Measurements from ENCODE around the gene CHCHD10. TPM values are rescaled to one million over a fixed set of nuclear protein-coding genes. Genes with fewer than 3 reads are reported as not detected.

CHCHD10 gene
- total and polyA plus RNA-seq, 2 of the 13 experiments (the other 11 are each of a cell fraction or from before 2014, with no cell fraction given) = 37.0 to 62.8 TPM

DNA sequence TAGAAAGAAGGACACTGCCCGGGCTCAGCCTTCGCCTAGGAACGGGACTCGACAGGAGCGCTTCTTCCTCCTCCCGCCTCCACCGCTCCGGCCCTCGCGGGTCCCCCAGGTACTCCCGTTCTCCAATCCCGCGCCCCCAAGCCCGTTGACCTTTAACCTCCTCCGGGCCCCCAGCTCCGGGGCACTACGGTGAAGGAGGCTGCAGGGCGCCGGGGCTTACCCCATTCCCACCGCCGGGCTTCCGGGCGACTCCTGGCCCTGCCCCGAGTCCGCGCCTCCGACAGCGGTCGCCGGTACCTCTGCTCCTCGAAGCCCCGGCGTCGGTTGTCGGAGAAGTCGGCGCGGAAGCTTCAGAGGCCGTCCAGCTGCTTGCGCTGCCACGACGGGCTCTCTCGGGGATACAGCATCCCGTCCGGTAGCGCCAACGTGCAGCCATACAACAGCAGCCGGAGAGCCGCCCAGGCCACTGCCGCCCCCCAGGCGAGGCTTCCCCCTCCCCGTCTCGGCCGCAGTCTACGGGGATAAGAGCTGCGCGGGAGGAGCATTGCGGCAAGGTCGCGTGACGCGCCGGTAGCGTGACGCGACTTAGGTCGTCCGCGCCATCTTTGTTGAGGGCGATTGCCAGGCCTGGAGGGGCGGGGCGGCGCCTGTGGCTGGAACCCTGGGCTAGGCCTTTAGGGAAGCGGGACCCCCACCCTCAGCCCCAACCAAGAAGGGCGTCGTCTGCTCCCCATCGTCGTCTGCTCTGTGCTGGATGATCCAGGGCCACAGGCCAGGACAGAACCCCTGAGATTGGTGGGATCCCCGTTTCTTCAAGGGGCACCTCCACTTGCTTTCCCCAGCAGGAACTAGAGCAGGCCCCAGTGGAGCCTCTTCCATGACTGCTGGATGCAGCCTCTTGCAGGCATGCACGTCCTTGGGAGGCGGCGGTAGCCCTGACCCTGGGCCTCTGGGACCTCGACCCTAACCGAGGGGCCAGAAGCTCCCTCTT lies 50.7 kb downstream of the CHCHD10 start (continued):
- peak; percentile 64; the same call in 1 of the 2 replicates for TF ChIP-seq ZNF414 (CRISPR knock-in tag; IDR thresholded peaks at IDR 0.05)
- no peak for TF ChIP-seq ARID2 (CRISPR knock-in tag; IDR thresholded peaks at IDR 0.05; ENCODE audit: borderline replicate concordance)
- TF ChIP-seq SRSF4 (IDR thresholded peaks at IDR 0.05; ENCODE audit: low read depth, low read length, poor library complexity, severe bottlenecking) = no peak
- TF ChIP-seq SPEN (CRISPR knock-in tag; IDR thresholded peaks at IDR 0.05; ENCODE audit: low read depth) = peak; percentile 73; the same call in 1 of the 2 replicates
- TF ChIP-seq, protein P1, sequence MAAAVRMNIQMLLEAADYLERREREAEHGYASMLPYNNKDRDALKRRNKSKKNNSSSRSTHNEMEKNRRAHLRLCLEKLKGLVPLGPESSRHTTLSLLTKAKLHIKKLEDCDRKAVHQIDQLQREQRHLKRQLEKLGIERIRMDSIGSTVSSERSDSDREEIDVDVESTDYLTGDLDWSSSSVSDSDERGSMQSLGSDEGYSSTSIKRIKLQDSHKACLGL (CRISPR knock-in tag; IDR thresholded peaks at IDR 0.05) = peak; percentile 87; the same call in 1 of the 2 replicates
- TF ChIP-seq ZNF337 (CRISPR knock-in tag; IDR thresholded peaks at IDR 0.05; ENCODE audit: borderline replicate concordance, low read depth) = peak; percentile 71; the same call in 1 of the 2 replicates
- TF ChIP-seq, protein P2, sequence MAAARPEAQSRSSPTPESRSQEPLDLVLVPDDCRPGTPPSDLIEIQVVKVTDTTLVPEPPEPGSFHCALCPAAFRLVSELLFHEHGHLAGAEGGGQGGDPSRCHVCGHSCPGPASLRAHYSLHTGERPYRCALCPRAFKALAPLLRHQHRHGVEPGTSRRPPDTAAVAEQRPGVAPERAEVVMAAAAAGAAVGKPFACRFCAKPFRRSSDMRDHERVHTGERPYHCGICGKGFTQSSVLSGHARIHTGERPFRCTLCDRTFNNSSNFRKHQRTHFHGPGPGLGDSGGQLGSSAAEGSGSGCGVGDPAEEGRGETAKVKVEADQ (CRISPR knock-in tag; IDR thresholded peaks at IDR 0.05; ENCODE audit: borderline replicate concordance) = peak; percentile 88
- TF ChIP-seq, protein P3, sequence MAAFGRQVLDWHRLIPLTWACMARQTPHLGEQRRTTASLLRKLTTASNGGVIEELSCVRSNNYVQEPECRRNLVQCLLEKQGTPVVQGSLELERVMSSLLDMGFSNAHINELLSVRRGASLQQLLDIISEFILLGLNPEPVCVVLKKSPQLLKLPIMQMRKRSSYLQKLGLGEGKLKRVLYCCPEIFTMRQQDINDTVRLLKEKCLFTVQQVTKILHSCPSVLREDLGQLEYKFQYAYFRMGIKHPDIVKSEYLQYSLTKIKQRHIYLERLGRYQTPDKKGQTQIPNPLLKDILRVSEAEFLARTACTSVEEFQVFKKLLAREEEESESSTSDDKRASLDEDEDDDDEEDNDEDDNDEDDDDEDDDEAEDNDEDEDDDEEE (CRISPR knock-in tag; IDR thresholded peaks at IDR 0.05) = peak; percentile 70; the same call in 1 of the 2 replicates
- TF ChIP-seq HNF1A (IDR thresholded peaks at IDR 0.05; ENCODE audit: low read depth) = no peak
- TF ChIP-seq HNF1A (CRISPR knock-in tag; IDR thresholded peaks at IDR 0.05; ENCODE audit: borderline replicate concordance) = peak; percentile 80
- no peak for TF ChIP-seq NCOR1 (IDR thresholded peaks at IDR 0.05; ENCODE audit: borderline replicate concordance, low read length)
- no peak for TF ChIP-seq NBN (conservative IDR thresholded peaks at IDR 0.05)
- TF ChIP-seq PRDM15 (CRISPR knock-in tag; IDR thresholded peaks at IDR 0.05) = peak; percentile 33; the same call in 1 of the 2 replicates
- peak; percentile 74 for TF ChIP-seq ZBTB7A (CRISPR knock-in tag; IDR thresholded peaks at IDR 0.05)
